Fibroblast of the aortic adventitia (primary cell): ENCODE measurements around the gene HCN2. TPM values are rescaled to one million over a fixed set of nuclear protein-coding genes. Genes with fewer than 3 reads are reported as not detected.
A peak's percentile ranks its signal among the peaks of the same experiment; 100 is the strongest.

Source experiments
- DNase-seq: peaks from one replicate; pipeline ENCODE4 v3.0.0-alpha.2; 2010; ENCODE audit warnings: low read depth
- H3K4me3 ChIP-seq: 2 replicates; pipeline ENCODE4 v1.5.1; 2011; ENCODE audit warnings: low read depth, mild to moderate bottlenecking, control low read depth, low read length, moderate library complexity
- total RNA-seq: library from RNA; depleted of rRNA; stranded (reverse); fragments of >200 nt; gene quantifications from 2 replicates; pipeline ENCODE4 v1.2.3, GENCODE V29; 2012; ENCODE audit warnings: low replicate concordance
- TF ChIP-seq, protein P1 (sequence below): IDR thresholded peaks from 2 replicates; pipeline ENCODE4 v1.5.1; 2011; ENCODE audit warnings: mild to moderate bottlenecking, low read length, control low read depth, inconsistent platforms; ENCODE audit not compliant: insufficient read depth

Gene HCN2
- total RNA-seq, 1 donor, result 0.63 TPM

GRCh38 chr19:639253-640160, 49.8 kb downstream of the HCN2 start, which contains the start of gene FGF22:
Gene FGF22, plus strand, starts transcription at chr19:639879. Its CDS starts 47 bp downstream, at chr19:639926.
- TF ChIP-seq, protein P1, sequence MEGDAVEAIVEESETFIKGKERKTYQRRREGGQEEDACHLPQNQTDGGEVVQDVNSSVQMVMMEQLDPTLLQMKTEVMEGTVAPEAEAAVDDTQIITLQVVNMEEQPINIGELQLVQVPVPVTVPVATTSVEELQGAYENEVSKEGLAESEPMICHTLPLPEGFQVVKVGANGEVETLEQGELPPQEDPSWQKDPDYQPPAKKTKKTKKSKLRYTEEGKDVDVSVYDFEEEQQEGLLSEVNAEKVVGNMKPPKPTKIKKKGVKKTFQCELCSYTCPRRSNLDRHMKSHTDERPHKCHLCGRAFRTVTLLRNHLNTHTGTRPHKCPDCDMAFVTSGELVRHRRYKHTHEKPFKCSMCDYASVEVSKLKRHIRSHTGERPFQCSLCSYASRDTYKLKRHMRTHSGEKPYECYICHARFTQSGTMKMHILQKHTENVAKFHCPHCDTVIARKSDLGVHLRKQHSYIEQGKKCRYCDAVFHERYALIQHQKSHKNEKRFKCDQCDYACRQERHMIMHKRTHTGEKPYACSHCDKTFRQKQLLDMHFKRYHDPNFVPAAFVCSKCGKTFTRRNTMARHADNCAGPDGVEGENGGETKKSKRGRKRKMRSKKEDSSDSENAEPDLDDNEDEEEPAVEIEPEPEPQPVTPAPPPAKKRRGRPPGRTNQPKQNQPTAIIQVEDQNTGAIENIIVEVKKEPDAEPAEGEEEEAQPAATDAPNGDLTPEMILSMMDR, result no peak
- peak; percentile 68 for DNase-seq
- peak within 1 kb of the TSS; percentile 60 for H3K4me3 ChIP-seq

DNA sequence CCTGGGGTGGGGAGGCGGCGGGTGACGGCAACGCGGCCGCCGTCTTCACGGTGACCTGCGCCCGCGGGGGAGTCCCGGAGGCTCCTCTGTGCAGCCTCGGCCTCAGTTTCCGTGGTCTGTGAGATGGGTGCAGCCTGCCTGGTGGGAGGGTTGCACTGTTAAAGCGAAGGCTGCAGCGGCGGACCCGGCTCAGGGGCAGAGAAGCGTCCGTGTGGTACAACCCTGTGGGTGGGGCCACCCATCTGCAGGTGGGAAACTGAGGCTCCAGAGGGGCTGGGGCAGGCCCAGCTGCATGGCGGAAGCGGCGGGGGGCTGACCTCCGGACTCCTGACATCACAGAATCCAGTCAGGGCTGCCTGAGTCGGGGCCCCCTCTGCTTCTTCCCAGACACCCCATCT, 50.5 kb downstream of the HCN2 start:
- peak overlapping the region; percentile 51 for H3K4me3 ChIP-seq
- TF ChIP-seq, protein P1, result no peak
- no peak for DNase-seq

DNA sequence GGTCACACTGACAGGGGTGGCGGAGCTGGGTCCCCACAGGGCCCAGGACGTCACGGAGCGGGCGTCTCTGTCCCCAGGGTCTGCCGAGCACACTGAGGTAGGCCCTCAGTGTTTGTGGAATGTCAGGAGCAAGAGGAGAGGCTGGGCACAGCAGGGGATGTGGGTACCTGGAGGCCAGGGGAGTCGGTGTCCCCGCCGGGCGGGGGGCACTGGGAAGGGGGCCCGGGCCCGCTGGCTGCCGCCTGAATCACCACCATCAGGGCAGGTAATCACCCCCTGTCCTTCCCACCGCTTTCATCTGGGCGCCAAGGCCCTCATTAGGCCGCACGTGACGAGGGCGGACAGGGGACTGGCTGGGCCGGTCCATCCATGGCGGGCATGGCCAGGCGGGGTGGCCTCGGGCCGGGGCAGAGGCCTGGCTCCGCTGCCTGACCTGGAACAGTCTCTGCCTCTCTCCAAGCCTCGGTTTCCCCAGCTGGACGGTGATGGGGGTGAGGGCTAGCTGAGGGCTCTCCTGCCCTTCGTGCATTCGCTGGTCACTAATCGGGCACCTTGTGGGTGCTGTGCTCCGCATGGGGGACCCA, 51.0 kb downstream of the HCN2 start:
- no peak overlapping the region for H3K4me3 ChIP-seq
- TF ChIP-seq, protein P1, result no peak
- DNase-seq, result no peak

GRCh38 chr19:641702-642101, 52.0 kb downstream of the HCN2 start:
- TF ChIP-seq, protein P1, result no peak
- DNase-seq, result no peak
- no peak overlapping the region for H3K4me3 ChIP-seq

DNA sequence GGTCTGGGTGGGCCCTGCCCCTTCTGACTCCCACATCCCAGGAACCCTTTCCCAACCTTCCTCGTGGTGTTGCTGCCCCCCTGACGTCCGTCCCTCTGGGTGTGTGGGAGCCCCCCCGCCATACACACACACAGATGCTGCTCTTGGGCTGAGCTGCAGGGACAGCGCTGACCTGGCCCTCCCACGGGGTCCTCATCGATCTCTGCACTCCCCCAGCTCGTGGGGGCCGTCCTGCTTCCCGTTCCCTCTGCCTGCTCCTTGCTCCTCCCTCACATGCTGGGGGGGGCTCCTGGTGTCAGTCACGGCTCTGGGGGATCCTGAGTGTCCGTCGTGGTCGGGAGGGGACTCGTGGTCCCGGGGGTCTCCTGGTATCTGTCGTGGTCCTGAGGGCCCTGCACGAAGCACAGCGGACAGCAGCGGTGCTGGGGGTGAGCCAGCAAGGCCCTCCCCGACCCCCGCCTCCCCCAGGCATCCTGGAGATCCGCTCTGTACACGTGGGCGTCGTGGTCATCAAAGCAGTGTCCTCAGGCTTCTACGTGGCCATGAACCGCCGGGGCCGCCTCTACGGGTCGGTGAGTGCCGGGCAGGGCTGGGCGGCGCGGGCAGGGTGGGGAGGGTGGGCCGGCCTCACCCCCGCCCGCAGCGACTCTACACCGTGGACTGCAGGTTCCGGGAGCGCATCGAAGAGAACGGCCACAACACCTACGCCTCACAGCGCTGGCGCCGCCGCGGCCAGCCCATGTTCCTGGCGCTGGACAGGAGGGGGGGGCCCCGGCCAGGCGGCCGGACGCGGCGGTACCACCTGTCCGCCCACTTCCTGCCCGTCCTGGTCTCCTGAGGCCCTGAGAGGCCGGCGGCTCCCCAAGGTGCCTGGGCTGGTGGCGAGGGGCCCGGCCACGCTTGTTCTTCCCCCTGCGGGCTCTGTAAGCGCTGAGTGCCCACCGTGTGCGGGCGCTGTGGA, 53.4 kb downstream of the HCN2 start:
- TF ChIP-seq, protein P1, result no peak
- DNase-seq, result no peak
- no peak overlapping the region for H3K4me3 ChIP-seq

DNA sequence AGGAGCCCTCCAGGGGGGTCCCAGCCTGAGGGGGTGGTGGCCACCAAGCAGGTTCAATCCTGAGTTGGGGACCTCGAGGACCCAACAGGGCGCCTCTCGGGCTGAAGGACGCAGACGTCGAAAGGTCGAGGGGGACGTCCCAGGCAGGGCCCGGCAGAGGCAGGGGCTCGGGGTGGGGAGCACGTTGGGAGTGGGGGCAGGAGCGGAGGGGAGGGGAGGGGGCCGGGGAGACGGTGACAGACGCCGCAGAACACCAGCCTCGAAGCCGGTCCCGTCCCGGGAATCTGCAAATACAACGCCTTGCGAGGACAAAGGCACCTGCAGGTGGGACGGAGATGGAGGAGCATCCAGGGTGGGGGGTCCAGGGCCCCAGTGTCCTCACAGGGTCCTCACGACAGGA, 54.1 kb downstream of the HCN2 start:
- no peak overlapping the region for H3K4me3 ChIP-seq
- TF ChIP-seq, protein P1, result no peak
- no peak for DNase-seq
